ENCODE results near the gene TMEM269. TPM values are rescaled to one million over a fixed set of nuclear protein-coding genes. Genes with fewer than 3 reads are reported as not detected.

TMEM269 gene
- total RNA-seq, 1 donor from 2014 or later, result not detected

GRCh38 chr1:42765269-42765668, 19.5 kb upstream of the TMEM269 start:
- H3K4me1 ChIP-seq, result peaks cover 63% of the 10 kb centered on the region
- H3K9me3 ChIP-seq (replicated peaks), result no peaks in the 10 kb centered on the region
- DNase-seq, result no peak
- intact Hi-C loops (cut with micrococcal nuclease), result loop anchor here (5.0 kb wide), 1 partner anchor 82 kb away; the partner anchor contains the start of gene ZNF691
- no peaks in the 10 kb centered on the region for H3K27me3 ChIP-seq (ENCODE audit: low read depth)
- TF ChIP-seq, protein P1, sequence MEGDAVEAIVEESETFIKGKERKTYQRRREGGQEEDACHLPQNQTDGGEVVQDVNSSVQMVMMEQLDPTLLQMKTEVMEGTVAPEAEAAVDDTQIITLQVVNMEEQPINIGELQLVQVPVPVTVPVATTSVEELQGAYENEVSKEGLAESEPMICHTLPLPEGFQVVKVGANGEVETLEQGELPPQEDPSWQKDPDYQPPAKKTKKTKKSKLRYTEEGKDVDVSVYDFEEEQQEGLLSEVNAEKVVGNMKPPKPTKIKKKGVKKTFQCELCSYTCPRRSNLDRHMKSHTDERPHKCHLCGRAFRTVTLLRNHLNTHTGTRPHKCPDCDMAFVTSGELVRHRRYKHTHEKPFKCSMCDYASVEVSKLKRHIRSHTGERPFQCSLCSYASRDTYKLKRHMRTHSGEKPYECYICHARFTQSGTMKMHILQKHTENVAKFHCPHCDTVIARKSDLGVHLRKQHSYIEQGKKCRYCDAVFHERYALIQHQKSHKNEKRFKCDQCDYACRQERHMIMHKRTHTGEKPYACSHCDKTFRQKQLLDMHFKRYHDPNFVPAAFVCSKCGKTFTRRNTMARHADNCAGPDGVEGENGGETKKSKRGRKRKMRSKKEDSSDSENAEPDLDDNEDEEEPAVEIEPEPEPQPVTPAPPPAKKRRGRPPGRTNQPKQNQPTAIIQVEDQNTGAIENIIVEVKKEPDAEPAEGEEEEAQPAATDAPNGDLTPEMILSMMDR (IDR thresholded peaks at IDR 0.05; ENCODE audit: borderline replicate concordance), result no peak
- peaks cover 19% of the 10 kb centered on the region for H3K36me3 ChIP-seq
- H3K4me3 ChIP-seq, result peak overlapping the region; percentile 87
- H3K27ac ChIP-seq (replicated peaks), result peak overlapping the region; percentile 93

DNA sequence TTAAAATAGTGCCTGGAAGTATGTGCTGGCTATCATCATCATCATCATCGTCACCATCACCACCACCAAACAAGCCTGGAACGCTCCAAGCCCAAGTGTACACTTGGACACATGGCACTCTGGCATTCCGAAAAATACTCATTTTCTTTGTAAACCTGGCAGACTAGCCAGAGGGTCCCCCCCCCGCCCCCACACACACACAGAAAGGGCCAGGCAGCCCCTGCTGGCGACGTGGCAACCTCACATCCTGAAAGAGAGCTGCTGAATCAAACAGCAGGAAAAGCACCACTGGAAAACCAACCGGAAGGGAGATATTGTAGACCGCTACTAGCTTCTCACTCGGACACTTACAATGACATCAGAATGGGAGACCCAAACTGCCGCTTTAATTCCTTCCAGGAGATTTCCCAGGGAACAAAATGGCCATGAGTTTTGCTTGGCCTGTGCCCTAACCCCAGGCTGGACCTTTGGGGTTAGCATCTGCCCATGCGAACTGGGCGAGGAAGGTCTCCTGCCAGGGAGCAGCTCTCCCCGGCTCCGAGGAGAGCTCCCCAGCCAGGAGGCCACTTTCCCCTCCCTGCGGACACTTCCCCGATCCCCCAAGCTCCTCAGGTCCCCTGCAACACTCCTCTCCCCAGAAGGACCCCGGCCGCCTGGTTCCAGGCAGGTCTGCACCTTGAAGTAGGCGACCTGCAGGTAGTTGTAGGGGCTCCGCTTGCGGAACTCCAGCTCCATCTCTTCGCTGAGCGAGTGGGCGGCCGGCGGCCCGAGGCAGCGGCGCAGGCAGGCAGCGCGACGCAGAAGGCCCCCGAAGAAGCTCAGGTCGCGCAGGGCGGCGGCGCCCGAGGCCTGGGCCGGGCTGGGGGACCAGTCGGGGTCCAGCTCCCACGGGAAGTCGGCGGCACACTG, 18.7 kb upstream of the TMEM269 start:
- DNase-seq, result peak; percentile 32
- H3K9me3 ChIP-seq (replicated peaks), result no peaks in the 10 kb centered on the region
- peaks cover 13% of the 10 kb centered on the region for H3K36me3 ChIP-seq
- no peaks in the 10 kb centered on the region for H3K27me3 ChIP-seq (ENCODE audit: low read depth)
- TF ChIP-seq, protein P1 (IDR thresholded peaks at IDR 0.05; ENCODE audit: borderline replicate concordance), result peak; percentile 58
- peak overlapping the region; percentile 93 for H3K27ac ChIP-seq (replicated peaks)
- peaks cover 69% of the 10 kb centered on the region for H3K4me1 ChIP-seq
- H3K4me3 ChIP-seq, result peak overlapping the region; percentile 87
- intact Hi-C loops (cut with micrococcal nuclease), result loop anchor here (5.0 kb wide), 1 partner anchor 81 kb away; the partner anchor contains the start of gene ZNF691

DNA sequence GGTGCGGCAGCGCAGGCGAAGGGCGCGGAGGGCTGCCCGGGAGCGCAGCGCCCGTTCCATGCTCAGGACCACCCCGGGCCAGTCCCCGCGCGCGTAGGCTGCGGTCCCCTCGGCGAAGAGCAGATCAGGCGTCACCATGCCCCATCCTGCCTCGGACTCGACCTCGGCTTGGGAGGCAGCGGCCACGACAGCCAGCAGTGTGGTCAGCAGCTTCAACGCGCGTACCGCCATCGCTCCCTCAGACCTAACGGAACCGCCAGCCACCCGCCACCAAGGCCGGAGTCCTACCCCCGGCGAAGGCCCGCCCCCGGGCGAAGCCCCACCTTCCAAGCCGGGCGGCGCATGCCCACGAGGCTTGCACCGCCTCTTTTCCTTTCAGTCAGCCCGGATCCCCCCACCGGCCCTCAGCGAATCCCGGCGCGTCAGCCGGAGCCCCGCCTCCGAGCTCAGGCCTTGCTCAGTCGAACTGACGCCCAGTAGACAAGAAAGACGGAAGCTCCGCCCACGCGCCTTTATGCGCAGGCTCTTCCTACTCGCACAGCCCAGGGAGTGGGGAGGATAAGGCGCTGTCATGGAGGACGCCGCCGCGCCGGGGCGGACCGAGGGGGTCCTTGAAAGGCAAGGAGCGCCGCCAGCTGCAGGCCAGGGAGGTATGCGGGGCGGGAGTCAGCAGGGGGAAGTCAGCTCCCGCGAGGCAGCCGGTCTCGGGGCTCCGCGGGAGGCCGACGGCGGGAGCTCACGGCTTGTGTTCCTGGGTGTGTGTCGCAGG, 17.9 kb upstream of the TMEM269 start, which contains the start of the genes C1orf50 and P3H1:
Gene C1orf50, plus strand, starts transcription at position 509 of the 769 bp plus-strand sequence. Its CDS starts 63 bp downstream, at position 572.
Gene P3H1, minus strand, starts transcription at position 288 of the 769 bp plus-strand sequence. Its CDS starts 57 bp downstream, at position 231.
- H3K4me1 ChIP-seq, result peaks cover 75% of the 10 kb centered on the region
- peaks cover 5% of the 10 kb centered on the region for H3K36me3 ChIP-seq
- DNase-seq, result peak; percentile 100
- peak within 1 kb of the TSS; percentile 87 for H3K4me3 ChIP-seq
- TF ChIP-seq, protein P1 (IDR thresholded peaks at IDR 0.05; ENCODE audit: borderline replicate concordance), result no peak
- H3K27me3 ChIP-seq (ENCODE audit: low read depth), result no peaks in the 10 kb centered on the region
- H3K9me3 ChIP-seq (replicated peaks), result no peaks in the 10 kb centered on the region
- intact Hi-C loops (cut with micrococcal nuclease), result loop anchor here (5.0 kb wide), 1 partner anchor 80 kb away; the partner anchor contains the start of gene ZNF691
- peak within 1 kb of the TSS; percentile 93 for H3K27ac ChIP-seq (replicated peaks)

DNA sequence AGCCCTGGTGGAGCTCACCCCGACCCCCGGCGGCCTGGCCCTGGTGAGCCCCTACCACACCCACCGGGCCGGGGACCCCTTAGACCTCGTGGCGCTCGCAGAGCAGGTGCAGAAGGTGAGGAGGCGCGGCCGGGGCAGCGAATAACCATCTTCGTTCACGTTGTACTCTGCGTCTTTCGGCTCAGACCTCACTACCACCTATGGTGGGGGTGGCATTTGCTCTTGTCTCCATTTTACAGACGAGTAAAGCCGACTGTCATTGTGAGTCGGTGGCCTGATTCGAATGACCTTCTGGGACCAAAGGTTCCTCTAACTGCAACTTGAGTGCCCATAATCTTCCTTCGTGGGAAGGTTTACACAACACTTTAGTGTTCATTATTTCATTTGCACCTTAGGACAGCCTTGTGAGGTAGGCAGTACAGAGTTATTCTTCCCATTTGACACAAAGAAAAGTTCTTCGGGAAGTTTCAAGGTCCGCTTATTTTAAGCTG, 17.2 kb upstream of the TMEM269 start:
- TF ChIP-seq, protein P1 (IDR thresholded peaks at IDR 0.05; ENCODE audit: borderline replicate concordance), result no peak
- no peaks in the 10 kb centered on the region for H3K9me3 ChIP-seq (replicated peaks)
- H3K4me1 ChIP-seq, result peaks cover 81% of the 10 kb centered on the region
- H3K36me3 ChIP-seq, result no peaks in the 10 kb centered on the region
- no peaks in the 10 kb centered on the region for H3K27me3 ChIP-seq (ENCODE audit: low read depth)
- intact Hi-C loops (cut with micrococcal nuclease), result loop anchor here (5.0 kb wide), 1 partner anchor 80 kb away; the partner anchor contains the start of gene ZNF691
- H3K4me3 ChIP-seq, result peak overlapping the region; percentile 87
- DNase-seq, result no peak
- H3K27ac ChIP-seq (replicated peaks), result peak overlapping the region; percentile 93

DNA sequence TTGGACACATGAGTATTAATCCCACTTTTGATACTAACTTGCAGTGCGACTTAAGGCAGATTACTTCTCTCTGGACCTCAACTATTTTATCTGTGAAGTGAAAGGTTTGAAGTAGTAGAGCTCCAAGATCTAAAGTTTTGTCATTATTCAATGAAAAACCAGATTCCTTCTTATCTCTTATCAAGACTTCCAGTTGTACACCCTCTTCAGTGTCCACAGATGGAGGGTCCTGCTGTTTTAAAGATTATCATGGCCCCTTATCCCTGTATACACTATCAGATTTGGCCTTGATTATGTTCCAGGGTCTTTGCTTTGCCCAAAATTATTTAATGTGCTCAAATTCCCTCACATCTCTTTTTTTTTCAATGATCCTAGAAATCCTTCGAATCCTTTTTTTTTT, 16.6 kb upstream of the TMEM269 start:
- TF ChIP-seq, protein P1 (IDR thresholded peaks at IDR 0.05; ENCODE audit: borderline replicate concordance), result no peak
- Histone ChIP-seq H3K27ac (replicated peaks) (no peak overlapping the region), H3K4me3 (peak overlapping the region; percentile 87), H3K4me1 (peaks cover 82% of the 10 kb centered on the region), H3K9me3 (replicated peaks) (no peaks in the 10 kb centered on the region), H3K27me3 (ENCODE audit: low read depth) (no peaks in the 10 kb centered on the region), H3K36me3 (no peaks in the 10 kb centered on the region)
- intact Hi-C loops (cut with micrococcal nuclease), result loop anchor here (5.0 kb wide), 1 partner anchor 79 kb away; the partner anchor contains the start of gene ZNF691
- DNase-seq, result no peak
